ENCODE measurements around the gene F5. TPM values are rescaled to one million over a fixed set of nuclear protein-coding genes. Genes with fewer than 3 reads are reported as not detected.

Gene F5
- total and polyA plus RNA-seq, 2 of the 13 experiments (the other 11 are each of a cell fraction or from before 2014, with no cell fraction given), result 38.3 to 64.0 TPM

GRCh38 chr1:169594391-169594790 is 8.1 kb upstream of the F5 start:
- Histone ChIP-seq H3K27ac (ENCODE audit: extremely low read length, insufficient read depth, low read length) (no peak overlapping the region), H3K9me3 (ENCODE audit: low read length) (no peaks in the 10 kb centered on the region), H3K9ac (ENCODE audit: insufficient read depth, low read depth, low read length) (no peak overlapping the region), H3K4me1 (ENCODE audit: insufficient read depth, low read length) (peaks cover 6% of the 10 kb centered on the region; the same call in 1 of the 2 replicates), H3K27me3 (ENCODE audit: control insufficient read depth in 1 of 2, insufficient read depth in 2 of 2, low read length in 2 of 2) (peaks cover 0 to 4% of the 10 kb centered on the region in 2 experiments; a peak in 1 of 5 replicates), H3K4me2 (ENCODE audit: low read depth, low read length) (no peak overlapping the region), H3K4me3 (replicated peaks in 1 of 3; ENCODE audit: insufficient read depth in 1 of 3, low read depth in 2 of 3, low read length in 3 of 3) (no peak overlapping the region), H3K79me2 (ENCODE audit: insufficient read depth, low read length) (no peaks in the 10 kb centered on the region), H4K20me1 (ENCODE audit: insufficient read depth, low read length) (no peaks in the 10 kb centered on the region), H3K36me3 (replicated peaks in 1 of 2; ENCODE audit: control insufficient read depth in 1 of 2, insufficient read depth in 2 of 2, low read length in 2 of 2) (no peaks in the 10 kb centered on the region), H2AFZ (ENCODE audit: low read length) (no peak overlapping the region)
- no peak for TF ChIP-seq ZNF160 (CRISPR knock-in tag; IDR thresholded peaks at IDR 0.05)
- TF ChIP-seq PHB2 (IDR thresholded peaks at IDR 0.05; ENCODE audit: partially characterized antibody), result no peak
- TF ChIP-seq ARNT2 (CRISPR knock-in tag; IDR thresholded peaks at IDR 0.05; ENCODE audit: low read depth), result no peak
- no peak for TF ChIP-seq ZBTB7A (CRISPR knock-in tag; IDR thresholded peaks at IDR 0.05)
- no peak for TF ChIP-seq RBAK (CRISPR knock-in tag; IDR thresholded peaks at IDR 0.05)
- TF ChIP-seq SRY (CRISPR knock-in tag; IDR thresholded peaks at IDR 0.05), result no peak
- no peak for TF ChIP-seq NPAS2 (CRISPR knock-in tag; IDR thresholded peaks at IDR 0.05; ENCODE audit: borderline replicate concordance)
- TF ChIP-seq ZNF20 (CRISPR knock-in tag; IDR thresholded peaks at IDR 0.05), result no peak
- TF ChIP-seq ZNF432 (CRISPR knock-in tag; IDR thresholded peaks at IDR 0.05; ENCODE audit: borderline replicate concordance), result no peak
- TF ChIP-seq ZNF772 (CRISPR knock-in tag; IDR thresholded peaks at IDR 0.05), result no peak
- no peak for TF ChIP-seq ZNF580 (CRISPR knock-in tag; IDR thresholded peaks at IDR 0.05; ENCODE audit: borderline replicate concordance, low read depth)
- TF ChIP-seq ZBTB14 (CRISPR knock-in tag; IDR thresholded peaks at IDR 0.05), result no peak
- TF ChIP-seq HNRNPK (IDR thresholded peaks at IDR 0.05; ENCODE audit: low read depth, low read length, poor library complexity, severe bottlenecking), result no peak
- TF ChIP-seq RXRA (CRISPR knock-in tag; IDR thresholded peaks at IDR 0.05), result no peak
- TF ChIP-seq ZNF326 (CRISPR knock-in tag; IDR thresholded peaks at IDR 0.05; ENCODE audit: borderline replicate concordance), result no peak
- no peak for TF ChIP-seq ZNF530 (CRISPR knock-in tag; IDR thresholded peaks at IDR 0.05; ENCODE audit: low read depth)
- no peak for TF ChIP-seq MAFG (CRISPR knock-in tag; IDR thresholded peaks at IDR 0.05)
- BruUV-seq (replicated peaks), result no TSS peak
- DNase-seq (ENCODE audit: low spot score), result no peak
- in situ Hi-C loops (cut with HindIII; ENCODE audit: extremely low pct_ligation_motif_present, low pct_unique_long_range_greater_than_20kb) (no loop called here), intact Hi-C loops (cut with micrococcal nuclease; ENCODE audit: unreplicated experiment) (no loop called here)
- 3% methylated on average over 3 of the region's 3 CpGs for WGBS (ENCODE audit: low lambda C conversion rate)
- no peak for FAIRE-seq
- CTCF ChIA-PET (ENCODE audit: low intra/inter-chr PET ratio, low total read pairs), result no interaction called here
- POLR2A ChIA-PET, result no interaction called here
- no peak for ATAC-seq

Data from HepG2 (cell line).